Stimulated activated CD4-positive, alpha-beta T cell treated with anti-CD3 and anti-CD28 coated beads, Interleukin-1b, Interleukin-23, amount 100 ng/mL, for 48 hours (primary cell): ENCODE data around the gene NDST1.

Source experiments
- DNase-seq: peaks from one replicate; pipeline ENCODE4 v3.0.0-alpha.2; 2020

Gene NDST1

DNA sequence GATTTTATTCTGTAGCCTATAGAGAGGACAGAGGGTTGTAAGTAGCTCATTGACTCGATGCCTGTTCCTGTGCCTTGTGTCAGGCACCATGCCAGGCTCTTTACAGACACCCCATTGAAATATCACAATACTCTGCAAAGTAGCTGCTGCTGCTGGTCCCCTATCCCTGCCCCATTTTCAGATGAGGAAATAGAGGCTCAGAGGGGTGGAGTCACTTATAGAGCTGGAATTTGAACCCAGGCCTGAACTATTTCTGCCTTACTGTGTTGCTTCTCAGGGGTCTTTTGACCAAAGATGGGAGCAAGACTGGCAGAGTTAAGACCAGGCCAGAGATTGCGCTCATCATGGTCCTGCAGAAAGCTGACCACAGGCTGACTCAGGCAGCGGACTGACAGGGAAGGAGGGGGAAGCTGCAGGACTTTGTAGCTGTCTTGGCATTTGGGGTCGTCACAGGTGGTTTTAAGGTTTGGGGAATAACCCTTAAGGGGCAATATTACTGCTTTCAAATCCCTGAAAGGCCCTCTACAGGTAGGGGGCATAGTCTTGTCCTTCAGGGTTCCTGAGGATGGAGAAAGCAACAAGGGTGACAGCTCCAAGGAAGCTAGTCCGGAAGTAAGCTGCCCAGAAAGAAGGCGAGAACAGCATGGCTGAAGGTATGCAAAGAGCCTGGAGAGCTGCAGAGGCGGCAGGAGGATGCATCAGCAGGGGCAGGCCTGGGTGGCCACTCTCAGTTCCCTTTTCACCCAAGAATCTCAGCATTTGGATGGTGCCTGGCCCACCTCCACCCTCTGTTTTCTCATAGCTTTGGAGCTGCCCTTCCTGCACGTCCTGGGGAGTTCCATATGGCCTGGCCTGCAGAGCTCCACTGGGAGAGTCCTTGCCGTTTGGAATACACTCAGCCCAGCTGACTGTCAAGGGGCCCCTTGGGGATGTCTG lies 18.3 kb upstream of the NDST1 start:
- no peak for DNase-seq

DNA sequence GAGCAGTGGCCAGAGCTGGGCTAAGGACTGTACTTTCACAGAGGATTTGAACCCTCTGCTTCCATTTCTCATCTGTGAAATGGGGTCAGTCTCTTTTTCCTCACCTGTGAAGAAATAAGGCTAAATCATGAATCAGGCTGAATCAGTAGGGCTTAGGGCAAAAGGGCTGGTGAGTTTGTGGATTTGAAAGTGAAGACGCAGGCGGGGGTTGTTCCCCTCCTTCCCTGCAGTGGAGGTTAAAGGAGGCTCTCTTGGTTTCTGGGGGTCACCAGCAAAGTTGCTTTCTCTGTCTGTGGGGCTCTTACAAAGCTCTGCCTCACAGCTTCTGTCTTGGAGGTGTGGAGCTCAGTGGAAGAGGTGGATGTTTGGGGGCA lies 17.6 kb upstream of the NDST1 start:
- DNase-seq = no peak

DNA sequence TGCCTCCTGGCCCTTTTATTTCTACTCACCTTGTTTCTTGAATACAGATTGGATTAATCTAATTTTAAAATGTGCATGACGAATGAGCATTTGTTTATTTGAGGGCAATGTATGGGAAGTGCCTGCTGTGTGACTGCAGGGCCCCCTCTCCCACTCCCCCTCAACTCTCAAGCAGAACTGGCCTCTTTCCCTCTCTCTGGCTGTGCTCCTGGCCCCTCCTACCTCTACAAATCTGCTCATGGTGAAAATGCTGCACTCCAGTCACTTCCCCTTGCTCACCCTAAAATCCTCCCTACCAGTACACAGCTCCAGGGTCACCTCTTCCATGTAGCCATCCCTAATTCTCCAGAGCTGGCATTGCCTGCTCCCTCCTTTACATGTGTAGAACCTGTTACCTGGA lies 17.2 kb upstream of the NDST1 start:
- no peak for DNase-seq

DNA sequence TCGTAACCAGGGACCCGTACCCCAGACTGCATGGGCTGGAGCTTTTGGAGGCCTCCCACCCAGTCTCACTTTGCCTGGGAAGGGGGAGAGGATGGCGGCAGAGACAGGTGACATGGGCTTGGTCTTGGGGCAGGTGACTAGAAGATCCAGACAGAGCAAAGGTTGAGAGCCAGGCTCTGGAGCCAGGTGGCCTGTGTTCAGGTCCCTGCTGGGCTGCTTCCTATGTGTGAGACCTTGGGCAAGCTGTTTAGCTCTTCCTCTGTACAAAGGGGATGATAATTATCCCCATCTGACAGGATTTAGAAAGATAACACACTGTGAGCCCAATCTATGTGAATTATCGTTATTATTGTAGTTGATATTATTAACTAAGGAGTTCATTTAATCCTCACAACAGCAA lies 16.1 kb upstream of the NDST1 start:
- no peak for DNase-seq

DNA sequence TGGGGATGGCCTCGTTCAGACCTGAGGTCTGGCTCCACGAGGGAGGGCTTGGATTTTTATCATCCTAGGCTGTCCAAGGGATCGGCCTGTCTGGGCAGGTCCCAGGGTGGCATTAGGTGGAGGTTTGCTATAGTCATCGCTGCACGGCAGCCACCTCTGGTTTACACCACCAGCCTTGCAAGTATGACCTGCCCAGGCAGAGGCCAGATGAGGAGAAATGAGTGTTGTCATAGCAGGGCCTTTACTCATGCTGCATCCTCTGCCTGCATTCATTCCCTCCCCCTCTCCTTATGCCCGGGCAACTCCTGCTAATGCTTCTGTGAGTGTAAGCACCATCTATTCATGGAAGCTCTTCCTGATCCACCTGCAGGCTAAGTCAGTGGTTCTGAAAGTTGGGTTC lies 15.3 kb upstream of the NDST1 start:
- no peak for DNase-seq

DNA sequence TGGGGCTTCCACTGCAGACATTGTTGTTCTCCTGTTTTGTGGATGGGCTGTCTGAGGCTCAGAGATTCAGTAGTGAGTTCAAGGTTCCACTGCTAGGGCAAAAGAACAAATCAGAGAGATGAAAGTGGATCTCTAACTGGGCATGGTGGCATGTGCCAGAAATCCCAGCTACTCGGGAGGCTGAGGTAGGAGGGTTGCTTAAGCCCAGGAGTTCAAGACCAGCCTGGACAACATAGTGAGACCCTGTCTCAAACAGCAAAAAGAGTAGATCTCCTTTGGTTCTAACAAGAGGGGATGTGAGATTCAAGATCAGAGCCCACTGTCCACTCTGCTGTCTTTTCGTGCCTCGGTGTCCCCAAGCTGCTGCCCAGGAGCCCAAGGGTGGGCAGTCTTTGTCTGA lies 11.8 kb upstream of the NDST1 start:
- no peak for DNase-seq

DNA sequence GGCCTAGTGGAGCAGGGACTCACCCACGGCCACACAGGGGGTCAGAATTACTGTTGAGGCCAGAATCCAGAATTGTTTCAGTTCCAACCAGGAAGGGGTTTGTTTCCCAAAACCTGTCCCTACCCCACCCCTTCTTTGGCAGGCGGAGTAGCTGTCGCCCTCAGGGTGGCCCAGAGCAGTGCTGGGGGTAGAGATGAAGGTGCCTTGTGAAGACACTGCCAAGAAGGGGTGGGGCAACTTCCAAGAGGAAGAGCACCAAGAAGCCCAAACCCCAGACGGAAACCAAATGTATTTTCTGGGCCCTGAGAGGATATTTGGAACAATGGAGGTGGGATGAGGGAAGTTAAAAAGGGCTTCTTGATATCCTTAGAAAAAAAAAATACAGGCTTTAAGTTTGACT lies 11.4 kb upstream of the NDST1 start:
- DNase-seq = no peak

DNA sequence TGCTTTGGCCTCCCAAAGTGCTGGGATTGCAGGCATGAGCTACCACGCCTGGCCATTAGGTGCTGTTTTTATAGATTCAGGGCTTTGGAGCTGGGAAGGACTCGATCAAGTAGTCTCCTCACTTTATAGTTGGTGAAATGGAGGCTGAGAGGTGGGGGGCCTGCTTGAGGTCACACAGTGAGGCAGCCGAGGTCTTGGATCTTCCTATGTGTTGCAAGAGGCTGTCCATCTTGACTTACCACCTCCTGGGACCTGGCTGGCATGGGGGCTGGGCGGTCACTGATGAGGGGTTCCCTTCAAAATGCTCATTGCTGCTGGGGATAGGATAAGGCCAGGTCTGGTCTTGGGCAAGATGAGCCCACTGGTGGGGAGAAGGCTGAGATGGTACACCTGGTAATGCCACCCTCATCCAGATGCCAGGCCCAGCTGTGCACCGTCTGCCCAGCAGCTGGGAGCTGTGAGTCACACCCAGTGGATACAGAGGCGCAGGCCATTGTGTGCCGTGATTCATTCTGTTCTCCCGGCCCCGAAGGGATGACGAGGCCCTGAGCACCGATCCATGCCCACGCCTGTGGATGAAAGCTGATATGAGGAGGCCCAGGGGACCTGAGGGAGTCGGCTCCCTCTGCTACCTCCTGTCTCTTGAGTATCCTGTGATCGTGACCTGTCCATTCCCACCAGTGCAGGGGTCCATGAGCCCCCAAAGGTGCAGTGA lies 10.5 kb upstream of the NDST1 start:
- no peak for DNase-seq

DNA sequence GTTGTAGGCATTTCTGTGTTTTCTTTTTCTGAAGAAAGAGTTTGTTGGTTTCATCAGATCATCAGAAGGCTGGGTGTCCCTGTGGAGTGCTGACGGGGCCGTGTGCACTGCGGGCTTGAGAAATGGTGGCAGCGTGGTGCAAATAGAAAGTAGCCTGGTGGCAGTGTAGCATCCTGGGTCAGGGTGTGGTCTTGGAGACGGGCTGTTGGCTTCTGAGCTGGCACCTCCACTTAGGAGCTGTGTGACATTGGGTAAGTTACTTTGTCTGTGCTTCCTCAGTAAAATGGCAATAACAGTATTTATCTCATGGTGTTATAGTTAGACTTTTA lies 10.0 kb upstream of the NDST1 start:
- no peak for DNase-seq

DNA sequence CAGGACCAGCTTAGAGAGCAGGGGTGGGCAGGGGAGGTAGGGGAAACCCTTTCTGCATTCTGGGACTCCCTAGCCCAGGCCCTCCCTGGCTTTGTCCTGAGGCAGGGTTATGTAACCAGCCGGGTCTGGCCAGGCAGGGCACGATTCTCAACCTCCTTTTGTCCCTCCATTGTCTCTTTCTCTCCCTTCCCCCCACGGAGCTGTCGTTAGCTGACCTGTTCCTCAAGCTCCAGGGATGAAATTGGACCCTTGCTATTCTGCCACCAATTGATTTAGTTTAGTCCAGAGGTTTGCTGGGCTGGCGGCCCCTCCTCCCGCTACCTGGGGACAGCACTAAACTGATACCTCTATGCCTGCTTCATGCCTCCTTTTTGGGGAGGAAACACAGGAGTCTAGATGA lies 9.4 kb upstream of the NDST1 start:
- DNase-seq = no peak

DNA sequence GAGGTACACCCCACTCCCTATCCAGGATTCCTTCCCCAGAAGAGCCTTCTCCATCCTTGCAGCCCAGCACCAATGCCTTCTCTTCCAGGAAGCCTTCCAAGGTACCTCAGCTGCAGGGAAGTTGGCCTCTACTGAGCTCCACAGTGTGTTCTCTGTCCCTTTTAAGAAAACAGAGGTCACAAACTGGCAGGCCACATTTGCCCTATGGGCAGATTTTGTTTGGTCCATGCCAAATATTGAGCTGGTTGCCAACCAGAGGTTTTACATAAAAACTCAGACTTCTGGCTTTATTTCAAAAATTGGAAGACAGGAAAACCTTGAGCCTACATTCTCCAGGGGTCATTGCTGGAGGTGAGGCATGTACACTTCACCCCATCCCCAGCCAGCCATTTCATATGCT lies 9.0 kb upstream of the NDST1 start:
- no peak for DNase-seq

DNA sequence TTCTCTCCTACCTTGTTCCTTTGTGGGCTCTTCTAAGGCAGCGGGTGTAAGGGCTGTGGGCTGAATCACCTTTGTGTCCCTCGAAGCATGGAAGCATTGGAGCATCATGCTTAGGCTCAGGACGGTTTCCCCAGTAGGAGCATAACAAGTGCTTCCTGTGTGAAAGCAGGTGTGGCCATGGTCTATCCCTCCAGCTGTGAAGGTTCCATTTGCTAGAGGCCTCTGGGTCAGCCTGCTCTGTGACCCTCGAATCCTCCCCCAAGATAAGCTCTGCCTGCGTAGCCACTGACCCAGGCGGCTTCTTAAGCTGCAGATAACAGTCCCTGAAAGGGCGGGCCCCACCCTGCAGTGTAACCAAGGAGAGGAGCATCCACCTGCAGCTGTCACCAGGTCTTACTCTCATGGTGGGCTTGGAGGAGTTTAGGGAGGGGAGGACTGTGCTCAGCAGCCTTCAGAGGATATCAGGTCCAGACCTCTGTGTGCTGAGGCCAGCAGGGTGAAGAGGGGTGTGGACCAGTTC lies 8.4 kb upstream of the NDST1 start:
- DNase-seq = no peak

DNA sequence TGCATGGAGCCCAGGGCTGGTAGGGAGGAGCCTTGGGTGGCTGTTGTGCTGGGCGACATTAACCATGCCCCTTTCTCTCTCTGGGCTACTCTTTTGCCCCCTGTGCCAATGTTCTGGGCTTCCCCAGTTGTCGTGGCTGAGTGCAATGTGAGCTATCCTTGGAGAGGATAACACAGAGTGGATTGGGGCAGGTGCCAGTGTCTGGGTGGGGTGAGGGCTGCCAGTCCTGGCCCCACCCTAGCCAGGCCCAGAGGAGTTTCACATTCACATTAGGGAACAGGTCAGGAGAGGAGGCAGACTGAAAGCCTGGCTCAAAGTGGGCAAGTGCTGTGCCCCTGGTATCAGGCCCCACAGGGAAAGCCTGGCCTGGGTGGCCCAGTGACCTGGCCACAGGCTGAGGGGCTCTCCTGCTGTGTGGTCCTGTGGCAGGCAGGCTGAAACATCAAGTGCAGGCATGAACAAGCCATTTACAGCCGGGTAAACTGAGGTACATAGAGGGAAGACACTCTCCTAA lies 7.5 kb upstream of the NDST1 start:
- no peak for DNase-seq

DNA sequence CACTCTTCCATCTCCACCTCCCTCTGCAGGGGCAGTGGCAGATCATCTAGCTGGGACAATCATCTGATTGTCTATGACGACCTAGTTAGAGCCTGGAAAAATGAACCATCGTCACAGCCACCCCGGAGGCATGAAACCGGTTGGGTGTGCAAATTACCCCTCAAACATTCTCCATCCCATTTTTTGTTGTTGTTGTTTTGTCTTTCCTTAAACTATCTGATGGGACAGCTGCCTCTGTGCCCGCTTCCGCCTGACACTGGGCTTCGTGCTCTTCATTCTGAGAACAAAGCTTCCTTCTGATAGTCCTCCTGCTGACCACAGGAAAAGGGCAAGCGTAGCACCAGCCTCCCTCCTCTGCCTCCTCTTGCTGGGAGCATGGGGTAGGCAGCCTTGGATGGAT lies 7.0 kb upstream of the NDST1 start:
- no peak for DNase-seq

DNA sequence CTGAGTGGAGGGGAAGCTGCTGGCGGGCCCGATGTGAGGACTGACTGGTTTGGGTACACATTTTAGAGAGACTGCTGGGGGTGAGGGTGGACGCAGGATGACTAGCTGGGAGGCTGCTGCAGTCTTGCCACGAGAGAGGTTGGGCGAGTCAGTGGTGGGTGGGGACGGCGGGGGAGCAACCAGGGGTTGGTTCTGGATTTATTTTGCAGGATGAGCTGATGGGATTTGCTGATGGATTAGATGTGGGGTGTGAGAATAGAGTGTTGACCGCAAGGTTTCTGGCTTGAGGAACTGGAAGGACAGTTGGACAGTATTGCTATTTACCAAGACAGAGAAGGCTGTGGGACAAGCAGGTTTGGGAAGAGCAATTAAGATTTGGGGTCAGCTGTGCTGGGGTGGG lies 5.8 kb upstream of the NDST1 start:
- DNase-seq = no peak

DNA sequence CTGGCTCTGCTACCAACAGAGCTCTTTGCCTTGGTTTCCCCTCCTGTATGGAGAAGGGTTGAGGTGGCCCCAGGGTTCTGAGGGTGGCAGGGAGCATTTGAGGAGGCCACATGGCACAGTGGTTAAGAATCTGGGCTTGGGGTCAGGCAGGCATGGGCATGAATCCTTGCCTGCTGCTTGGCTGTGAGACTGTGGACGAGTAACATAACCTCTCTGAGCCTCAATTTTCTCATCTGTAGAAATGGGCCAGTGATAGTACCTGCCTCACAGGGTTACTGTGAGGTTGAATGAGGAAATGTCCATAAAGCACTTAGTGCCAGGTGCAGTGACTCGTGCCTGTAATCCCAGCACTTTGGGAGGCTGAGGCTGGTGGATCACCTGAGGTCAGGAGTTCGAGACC lies 5.1 kb upstream of the NDST1 start:
- no peak for DNase-seq

DNA sequence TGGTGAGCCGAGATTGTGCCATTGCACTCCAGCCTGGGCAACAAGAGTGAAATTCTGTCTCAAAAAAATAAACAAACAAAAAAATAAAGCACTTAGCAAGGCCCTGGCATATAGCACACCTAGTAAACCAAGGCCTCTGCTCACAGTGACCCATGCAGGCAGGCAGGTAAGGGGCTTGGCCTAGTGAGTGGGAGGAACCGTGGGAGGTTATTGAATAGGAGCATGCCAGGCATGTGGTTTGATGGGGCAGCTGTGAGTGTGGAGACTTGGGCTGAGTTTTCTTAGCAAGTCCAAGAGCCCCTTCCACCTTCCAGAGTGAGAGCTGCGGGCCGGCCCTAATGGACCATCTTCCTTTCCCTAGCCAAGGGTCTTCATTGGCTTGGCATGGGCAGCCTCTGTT lies 4.5 kb upstream of the NDST1 start:
- DNase-seq = no peak

DNA sequence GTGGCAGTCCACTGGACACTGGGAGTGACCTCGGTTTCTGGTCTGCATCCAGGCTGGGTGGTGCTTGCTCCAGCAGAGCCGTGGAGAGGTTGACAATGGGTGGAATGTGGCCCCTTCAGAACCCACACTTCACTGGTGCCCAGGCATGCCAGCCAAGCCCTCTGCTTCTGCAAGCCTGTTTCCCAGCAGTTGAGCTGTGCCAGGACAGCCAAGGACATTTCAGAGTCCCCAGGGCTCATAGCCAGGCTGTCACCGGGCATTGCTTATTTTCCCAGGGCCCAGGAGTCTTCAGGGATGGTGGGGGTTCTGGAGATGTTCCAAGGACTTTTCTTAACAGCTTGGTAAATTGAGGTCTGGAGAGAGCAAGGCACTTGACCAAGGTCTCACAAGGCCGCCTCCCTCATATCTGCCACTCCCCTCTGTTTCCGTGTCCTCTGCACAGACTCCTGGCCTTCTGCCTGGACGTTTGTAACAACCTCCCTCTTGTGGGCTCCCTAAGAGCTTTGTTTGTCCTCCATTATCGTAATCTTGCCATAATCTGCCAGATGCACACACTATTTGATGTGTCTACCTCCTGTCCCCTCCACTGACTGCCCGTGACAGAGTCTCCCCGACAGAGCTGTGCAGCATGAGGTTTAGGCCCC lies 3.8 kb upstream of the NDST1 start:
- DNase-seq = no peak

DNA sequence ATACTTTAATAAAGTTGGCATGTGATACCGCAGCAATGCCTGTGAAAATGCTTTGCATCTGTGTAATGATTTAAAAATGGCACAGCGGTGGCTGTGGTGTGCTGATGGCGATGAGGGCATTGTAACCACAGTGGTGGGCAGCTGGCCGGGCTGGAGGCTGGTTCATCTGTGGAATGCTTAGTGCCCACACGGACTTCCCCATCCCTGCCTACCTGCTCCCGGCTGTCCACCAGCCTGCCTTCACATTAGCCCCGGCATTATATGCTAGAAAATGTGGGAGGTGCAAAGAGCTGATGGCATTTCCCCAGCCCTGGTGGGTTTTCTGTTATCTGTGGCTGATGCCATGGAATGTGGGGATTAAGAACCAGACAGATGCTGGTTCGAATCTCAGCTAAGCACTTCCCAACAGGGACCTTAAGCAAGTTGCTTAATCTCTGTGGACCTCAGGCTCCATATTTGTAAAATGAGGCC lies 2.9 kb upstream of the NDST1 start:
- DNase-seq = no peak

DNA sequence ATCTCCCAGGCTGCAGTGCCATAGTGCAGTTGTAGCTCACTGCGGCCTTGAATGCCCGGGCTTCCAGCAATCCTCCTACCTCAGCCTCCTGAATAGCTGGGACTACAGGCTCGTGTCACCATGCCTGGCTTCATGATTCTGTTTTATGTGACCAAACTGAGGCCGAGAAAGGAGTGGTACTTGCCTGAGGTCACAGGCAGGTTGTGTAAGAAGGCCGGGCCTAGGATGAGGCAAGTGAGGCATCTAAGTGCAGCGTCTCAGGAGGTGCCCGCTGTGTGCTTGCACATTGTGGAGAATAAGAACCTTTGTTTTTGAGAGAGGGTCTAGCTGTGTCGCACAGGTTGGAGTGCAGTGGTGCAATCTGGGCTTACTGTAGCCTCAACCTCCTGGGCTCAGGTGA lies 2.1 kb upstream of the NDST1 start:
- no peak for DNase-seq

DNA sequence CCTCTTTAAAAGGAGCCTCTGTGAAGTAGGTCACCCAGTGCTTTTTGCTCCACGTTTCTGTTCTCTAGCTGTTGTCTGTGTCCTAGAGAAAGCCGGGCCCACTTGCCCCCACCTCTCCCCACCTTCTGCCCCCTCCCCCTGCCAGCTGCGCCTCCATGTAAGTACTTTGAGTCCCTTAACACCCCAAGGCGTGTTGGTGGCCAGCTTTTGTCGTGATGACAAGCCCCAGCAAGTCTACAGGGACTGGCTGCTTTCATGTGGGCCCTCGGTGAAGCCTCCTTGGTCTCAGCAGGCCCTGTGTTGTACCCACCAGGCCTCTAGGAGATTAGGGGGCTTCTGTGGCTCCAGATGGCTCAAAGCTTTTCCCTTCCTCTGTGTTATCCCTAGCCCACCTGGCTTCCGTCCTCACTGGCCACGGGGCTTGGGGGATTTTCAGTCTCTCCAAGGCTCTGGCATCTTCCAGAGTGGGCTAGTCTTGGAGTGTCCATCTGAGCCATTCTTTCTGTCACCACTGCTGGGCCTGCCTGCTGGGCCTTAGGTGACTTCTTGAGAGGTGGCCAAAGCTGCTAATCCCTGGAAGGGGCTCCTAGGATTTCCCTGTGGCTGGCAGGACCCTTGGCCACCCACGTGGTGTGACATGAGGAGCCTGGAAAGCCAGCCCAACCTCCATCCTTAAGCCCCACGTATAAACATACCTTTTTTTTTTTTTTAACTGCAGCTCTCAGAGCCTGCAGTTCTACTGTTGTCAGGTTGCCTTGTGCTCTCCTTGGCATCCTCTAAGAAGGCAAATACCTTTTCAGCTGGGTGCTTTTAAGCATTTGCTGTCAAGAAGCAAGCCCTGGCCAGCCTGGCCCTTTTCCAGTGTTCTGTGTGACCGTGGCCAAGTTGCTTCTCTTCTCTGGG lies 1.1 kb upstream of the NDST1 start:
- DNase-seq = no peak

DNA sequence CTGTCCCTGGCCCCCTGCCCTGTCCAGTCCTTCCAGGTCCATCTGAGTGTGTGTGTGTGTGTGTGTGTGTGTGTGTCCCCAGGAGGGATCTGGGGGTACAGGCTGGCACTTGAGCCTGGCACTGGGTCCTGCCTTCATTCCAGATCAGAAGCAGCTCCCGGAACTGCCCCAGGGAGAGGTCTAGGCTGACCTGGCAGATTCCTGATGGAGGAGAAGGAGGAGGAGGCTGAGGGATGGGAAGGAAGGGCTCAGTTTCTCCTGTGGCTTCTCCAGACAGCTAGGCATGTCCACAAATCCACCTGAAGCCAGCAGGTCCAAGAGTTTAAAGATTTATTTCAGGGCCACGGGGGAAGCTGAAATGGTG lies 328 bp downstream of the NDST1 start:
- DNase-seq = no peak

DNA sequence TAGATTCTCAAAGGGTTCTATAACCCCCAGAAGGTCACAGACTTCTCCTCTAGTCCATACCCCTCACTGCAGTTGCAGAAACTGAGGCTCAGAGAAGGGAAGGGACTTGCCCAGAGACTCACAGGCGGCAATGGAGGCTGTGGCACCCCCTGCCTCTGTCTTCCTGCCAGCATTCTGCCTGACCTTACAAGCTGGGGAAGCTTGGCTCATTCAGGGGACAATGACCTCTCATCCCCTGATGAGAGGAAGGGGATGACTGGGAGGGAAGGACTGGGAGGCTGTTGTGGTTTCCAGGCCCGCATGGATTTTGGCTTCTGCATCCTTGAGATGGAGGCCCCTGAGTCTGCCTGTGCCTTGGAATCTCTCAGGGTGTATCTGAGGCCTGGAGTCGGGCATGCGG lies 897 bp downstream of the NDST1 start:
- no peak for DNase-seq
